Neuronal stem cell (in vitro differentiated cells): Measurements from ENCODE around the gene MAP3K7.

Experiments
- DNase-seq: peaks from one replicate; pipeline ENCODE4 v3.0.0-alpha.2; 2013; ENCODE audit warnings: low spot score
- H2AFZ ChIP-seq: one replicate; pipeline ENCODE4 v1.6.1; 2013; ENCODE audit warnings: mild to moderate bottlenecking, low read length, inconsistent platforms
- H2AK5ac ChIP-seq: 2 replicates; pipeline ENCODE4 v1.6.1; 2013; ENCODE audit warnings: low read depth, mild to moderate bottlenecking, inconsistent platforms, low read length, moderate library complexity, mixed read lengths
- H2BK120ac ChIP-seq: 2 replicates; pipeline ENCODE4 v1.6.1; 2013; ENCODE audit warnings: low read depth, mild to moderate bottlenecking, inconsistent platforms, low read length, moderate library complexity, mixed read lengths
- H2BK12ac ChIP-seq: one replicate; pipeline ENCODE4 v1.6.1; 2013; ENCODE audit warnings: low read length, inconsistent platforms
- H2BK15ac ChIP-seq: 2 replicates; pipeline ENCODE4 v1.6.1; 2013; ENCODE audit warnings: mild to moderate bottlenecking, low read length, inconsistent platforms, mixed read lengths
- H2BK5ac ChIP-seq: one replicate; pipeline ENCODE4 v1.6.1; 2013; ENCODE audit warnings: inconsistent platforms, mild to moderate bottlenecking, low read length, moderate library complexity
- H3K14ac ChIP-seq: one replicate; pipeline ENCODE4 v1.6.1; 2013; ENCODE audit warnings: low read length, inconsistent platforms
- H3K18ac ChIP-seq: 2 replicates; pipeline ENCODE4 v1.6.1; 2013; ENCODE audit warnings: low read length, inconsistent platforms
- H3K23ac ChIP-seq: 2 replicates; pipeline ENCODE4 v1.6.1; 2013; ENCODE audit warnings: low read depth, mild to moderate bottlenecking, mixed read lengths, low read length, inconsistent platforms; ENCODE audit not compliant: poor library complexity
- H3K27ac ChIP-seq: replicated peaks from 3 replicates; pipeline ENCODE4 v1.5.1; 2013; ENCODE audit warnings: low read length, inconsistent platforms
- H3K27me3 ChIP-seq, 3 experiments: 2 replicates each; pipeline ENCODE4 v1.6.1; 2013; ENCODE audit warnings: low read length in 3 of 3, mild to moderate bottlenecking in 2 of 3, inconsistent platforms in 1 of 3, low read depth in 1 of 3, mixed read lengths in 1 of 3, moderate library complexity in 1 of 3; ENCODE audit not compliant: control insufficient read depth in 3 of 3, insufficient read depth in 3 of 3
- H3K36me3 ChIP-seq, 2 donors: replicated peaks in 1 of 2; 2 replicates each; pipeline ENCODE4 v1.6.1; 2013; ENCODE audit warnings: low read length in 2 of 2; ENCODE audit not compliant: control insufficient read depth in 2 of 2, insufficient read depth in 2 of 2
- H3K4ac ChIP-seq: 2 replicates; pipeline ENCODE4 v1.6.1; 2013; ENCODE audit warnings: inconsistent platforms, mild to moderate bottlenecking, low read length, moderate library complexity
- H3K4me1 ChIP-seq, 2 donors: 1 replicate in 1 of 2; 2 replicates in 1 of 2; pipeline ENCODE4 v1.6.1; 2013; ENCODE audit warnings: low read length in 2 of 2, low read depth in 1 of 2; ENCODE audit not compliant: control insufficient read depth in 2 of 2, insufficient read depth in 1 of 2
- H3K4me2 ChIP-seq: one replicate; pipeline ENCODE4 v1.6.1; 2013; ENCODE audit warnings: mild to moderate bottlenecking, low read length, inconsistent platforms; ENCODE audit not compliant: insufficient read depth, poor library complexity, severe bottlenecking
- H3K4me3 ChIP-seq, 2 donors: 2 replicates each; pipeline ENCODE4 v1.5.1; 2013; ENCODE audit warnings: low read length in 2 of 2, mild to moderate bottlenecking in 2 of 2, inconsistent platforms in 1 of 2, moderate library complexity in 1 of 2
- H3K79me1 ChIP-seq: one replicate; pipeline ENCODE4 v1.6.1; 2013; ENCODE audit warnings: low read depth, mild to moderate bottlenecking, inconsistent platforms, low read length, moderate library complexity
- H3K9ac ChIP-seq: one replicate; pipeline ENCODE4 v1.6.1; 2013; ENCODE audit warnings: mild to moderate bottlenecking, low read depth, low read length, inconsistent platforms; ENCODE audit not compliant: poor library complexity
- H3K9me3 ChIP-seq, 2 donors: replicated peaks in 1 of 2; 2 replicates each; pipeline versions ENCODE3 to v1.6.1; 2013; ENCODE audit warnings: low read length in 2 of 2, mild to moderate bottlenecking in 2 of 2, inconsistent platforms in 1 of 2, low read depth in 1 of 2, mixed read lengths in 1 of 2, moderate library complexity in 1 of 2; ENCODE audit not compliant: control insufficient read depth in 2 of 2, insufficient read depth in 1 of 2
- H4K8ac ChIP-seq: one replicate; pipeline ENCODE4 v1.6.1; 2013; ENCODE audit warnings: low read depth, mild to moderate bottlenecking, inconsistent platforms, low read length, moderate library complexity
- H4K91ac ChIP-seq: one replicate; pipeline ENCODE4 v1.6.1; 2013; ENCODE audit warnings: low read length, low read depth, mild to moderate bottlenecking, inconsistent platforms; ENCODE audit not compliant: poor library complexity
- WGBS, 2 donors: extraction: QIAGEN DNeasy Blood & Tissue Kit; methylation state at CpG; one replicate each; pipeline ENCODE4 v1.1.7; 2013; ENCODE audit warnings: missing lambda C conversion rate in 2 of 2, mixed read lengths in 1 of 2; ENCODE audit not compliant: insufficient read length in 2 of 2, insufficient replicate concordance in 1 of 2; ENCODE audit errors: extremely low coverage in 2 of 2; 5-methylcytosine and 5-hydroxymethylcytosine counted together

MAP3K7 gene

DNA sequence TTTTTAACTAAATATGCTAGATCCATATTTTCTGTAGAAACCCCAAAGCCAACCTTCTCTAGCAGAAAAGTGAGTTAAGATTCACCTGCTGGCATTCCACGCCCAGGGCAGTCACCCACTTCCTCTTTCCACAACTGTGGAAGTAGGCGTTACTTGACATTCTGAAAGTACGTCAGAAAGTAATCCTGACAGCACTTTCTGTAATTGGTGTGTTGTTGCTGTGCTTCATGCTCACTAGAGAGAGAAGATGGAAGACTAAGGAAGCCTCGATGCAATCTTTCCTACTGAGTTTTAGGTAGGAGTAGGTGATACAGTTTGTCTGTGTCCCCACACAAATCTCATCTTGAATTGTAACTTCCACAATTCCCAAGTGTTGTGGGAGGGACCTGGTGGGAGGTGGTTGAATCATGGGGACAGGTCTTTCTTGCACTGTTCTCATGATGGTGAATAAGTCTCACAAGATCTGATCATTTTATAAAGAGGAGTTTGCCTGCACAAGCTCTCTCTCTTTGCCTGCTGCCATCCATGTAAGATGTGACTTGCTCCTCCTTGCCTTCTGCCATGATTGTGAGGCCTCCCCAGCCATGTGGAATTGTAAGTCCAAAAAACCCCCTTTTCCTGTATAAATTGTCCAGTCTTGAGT is 101.1 kb downstream of the MAP3K7 start:
- no peak overlapping the region for H3K14ac ChIP-seq
- no peaks in the 10 kb centered on the region for H3K27me3 ChIP-seq
- no peak for DNase-seq
- peaks cover 10 to 27% of the 10 kb centered on the region in 2 donors for H3K4me1 ChIP-seq
- no peak overlapping the region for H4K8ac ChIP-seq
- no peak overlapping the region for H2BK12ac ChIP-seq
- no peak overlapping the region for H2AK5ac ChIP-seq
- H4K91ac ChIP-seq, result no peak overlapping the region
- H3K4me3 ChIP-seq, result no peak overlapping the region
- no CpG with 5 or more reads among the region's 4 CpGs for WGBS, 2 donors
- no peak overlapping the region for H3K4me2 ChIP-seq
- no peak overlapping the region for H3K18ac ChIP-seq
- H2BK5ac ChIP-seq, result no peak overlapping the region
- no peak overlapping the region for H2AFZ ChIP-seq
- no peak overlapping the region for H2BK15ac ChIP-seq
- H3K27ac ChIP-seq, result peak overlapping the region; percentile 71
- H3K36me3 ChIP-seq, result no peaks in the 10 kb centered on the region
- H3K23ac ChIP-seq, result no peak overlapping the region
- no peak overlapping the region for H2BK120ac ChIP-seq
- no peaks in the 10 kb centered on the region for H3K79me1 ChIP-seq
- H3K4ac ChIP-seq, result no peak overlapping the region
- peaks cover 5 to 16% of the 10 kb centered on the region in 2 donors for H3K9me3 ChIP-seq
- no peak overlapping the region for H3K9ac ChIP-seq

GRCh38 chr6:90484903-90485302 is 102.0 kb downstream of the MAP3K7 start:
- no CpG with 5 or more reads among the region's 5 CpGs for WGBS, 2 donors
- Histone ChIP-seq H3K27me3 (no peaks in the 10 kb centered on the region), H3K4me3 (no peak overlapping the region)

GRCh38 chr6:90484385-90484784 is 102.5 kb downstream of the MAP3K7 start:
- WGBS, 2 donors, result no CpG with 5 or more reads among the region's 3 CpGs

More at GRCh38 chr6:90484903-90485302, 102.0 kb downstream of the MAP3K7 start:
- no peak overlapping the region for H3K14ac ChIP-seq
- H3K4me2 ChIP-seq, result no peak overlapping the region
- H4K91ac ChIP-seq, result no peak overlapping the region
- peaks cover 5 to 16% of the 10 kb centered on the region in 2 donors for H3K9me3 ChIP-seq
- no peaks in the 10 kb centered on the region for H3K36me3 ChIP-seq
- H3K4me1 ChIP-seq, result peaks cover 6 to 19% of the 10 kb centered on the region in 2 donors
- H2BK12ac ChIP-seq, result no peak overlapping the region
- no peak overlapping the region for H4K8ac ChIP-seq
- H3K23ac ChIP-seq, result no peak overlapping the region
- DNase-seq, result no peak
- H3K79me1 ChIP-seq, result no peaks in the 10 kb centered on the region
- no peak overlapping the region for H2BK120ac ChIP-seq
- no peak overlapping the region for H2BK5ac ChIP-seq
- peak overlapping the region; percentile 62 for H2AFZ ChIP-seq
- H2BK15ac ChIP-seq, result no peak overlapping the region
- no peak overlapping the region for H2AK5ac ChIP-seq
- H3K9ac ChIP-seq, result no peak overlapping the region
- peak overlapping the region; percentile 95 for H3K27ac ChIP-seq
- no peak overlapping the region for H3K4ac ChIP-seq
- H3K18ac ChIP-seq, result no peak overlapping the region

DNA sequence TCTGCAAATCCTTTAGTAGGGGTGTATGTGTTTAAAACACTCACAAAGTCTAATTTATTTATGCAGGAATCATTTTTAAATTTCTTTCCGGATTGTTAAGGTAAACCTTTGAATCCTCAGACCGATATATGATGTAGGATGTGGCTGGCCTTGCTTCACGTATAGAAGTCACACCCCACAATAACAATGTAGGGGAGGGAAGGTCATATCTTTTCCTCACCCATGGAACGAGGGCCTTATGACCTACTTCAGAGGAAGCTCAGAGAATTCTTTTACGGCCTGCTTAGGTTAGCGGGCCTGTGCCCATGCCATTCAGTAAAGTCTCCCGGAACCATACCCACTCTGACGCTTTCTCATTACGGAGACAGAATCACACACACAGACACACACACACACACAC is 102.9 kb downstream of the MAP3K7 start:
- no peak for DNase-seq
- Histone ChIP-seq H2BK5ac (peak overlapping the region; percentile 21), H3K4me1 (peaks cover 6 to 17% of the 10 kb centered on the region in 2 donors), H2BK12ac (peak overlapping the region; percentile 12), H3K27ac (no peak overlapping the region), H3K9ac (no peak overlapping the region), H3K4me2 (no peak overlapping the region), H4K91ac (no peak overlapping the region), H3K79me1 (no peaks in the 10 kb centered on the region), H2BK15ac (no peak overlapping the region), H3K23ac (no peak overlapping the region), H3K36me3 (no peaks in the 10 kb centered on the region), H2AK5ac (no peak overlapping the region), H3K18ac (no peak overlapping the region), H2AFZ (no peak overlapping the region), H3K4me3 (no peak overlapping the region), H3K4ac (no peak overlapping the region), H3K14ac (no peak overlapping the region), H2BK120ac (peak overlapping the region; percentile 0), H3K9me3 (peaks cover 5 to 16% of the 10 kb centered on the region in 2 donors), H4K8ac (no peak overlapping the region), H3K27me3 (no peaks in the 10 kb centered on the region)
- no CpG with 5 or more reads among the region's 9 CpGs for WGBS, 2 donors

More at GRCh38 chr6:90484385-90484784, 102.5 kb downstream of the MAP3K7 start:
- H4K8ac ChIP-seq, result no peak overlapping the region
- no peak for DNase-seq
- no peaks in the 10 kb centered on the region for H3K27me3 ChIP-seq
- H2BK120ac ChIP-seq, result no peak overlapping the region
- H3K36me3 ChIP-seq, result no peaks in the 10 kb centered on the region
- H3K9ac ChIP-seq, result no peak overlapping the region
- H3K79me1 ChIP-seq, result no peaks in the 10 kb centered on the region
- H3K4me1 ChIP-seq, result peaks cover 5 to 14% of the 10 kb centered on the region in 2 donors
- no peak overlapping the region for H3K14ac ChIP-seq
- peak overlapping the region; percentile 12 for H2BK12ac ChIP-seq
- peaks cover 5 to 16% of the 10 kb centered on the region in 2 donors for H3K9me3 ChIP-seq
- H3K4ac ChIP-seq, result no peak overlapping the region
- no peak overlapping the region for H2AFZ ChIP-seq
- peak overlapping the region; percentile 63 for H3K27ac ChIP-seq
- no peak overlapping the region for H2AK5ac ChIP-seq
- no peak overlapping the region for H3K4me3 ChIP-seq
- H2BK15ac ChIP-seq, result no peak overlapping the region
- no peak overlapping the region for H3K23ac ChIP-seq
- H3K4me2 ChIP-seq, result no peak overlapping the region
- H4K91ac ChIP-seq, result no peak overlapping the region
- no peak overlapping the region for H3K18ac ChIP-seq
- peak overlapping the region; percentile 21 for H2BK5ac ChIP-seq
